Endothelial cell of umbilical vein (primary cell): Measurements from ENCODE around the gene COX5B. TPM values are rescaled to one million over a fixed set of nuclear protein-coding genes. Genes with fewer than 3 reads are reported as not detected.

Experiments used
- BruUV-seq: library from RNA; stranded (reverse); fragments of 400-500 nt; replicated peaks from 2 replicates; lab custom pipeline; 2021; lab: Mats Ljungman, UMichigan
- CTCF ChIA-PET: fragments of 300-600, 350-600 bp; sonication (Branson Sonifier 250); formaldehyde crosslinking; loops from one replicate; lab custom pipeline; 2021; ENCODE audit warnings: antibody characterized with exemption, inconsistent platforms; lab: Charles Lee
- POLR2A ChIA-PET: fragments of 300-600, 350-600 bp; sonication (Branson Sonifier 250); formaldehyde crosslinking; loops from one replicate; lab custom pipeline; 2021; ENCODE audit warnings: antibody characterized with exemption, inconsistent platforms; lab: Charles Lee
- DNase-seq: peaks from one replicate; pipeline ENCODE4 v3.0.0-alpha.2; 2011; ENCODE audit warnings: low read depth, low spot score
- FAIRE-seq: peaks from 2 replicates; lab custom pipeline; 2011; peaks lifted over from hg19 to GRCh38; lab: Jason Lieb, UNC
- H2AFZ ChIP-seq: 2 replicates; pipeline ENCODE4 v1.6.0; 2012; ENCODE audit warnings: low read depth, low read length, control low read depth, inconsistent platforms
- H3K27ac ChIP-seq: 2 replicates; pipeline ENCODE4 v1.5.1; 2011; ENCODE audit warnings: low read depth, mild to moderate bottlenecking, control low read depth, low read length, moderate library complexity; ENCODE audit not compliant: insufficient read depth
- H3K27me3 ChIP-seq, 2 experiments: 2 replicates each; pipeline versions ENCODE4 v1.6.0 to v1.6.1; 2011; ENCODE audit warnings: low read length in 2 of 2, mixed read lengths in 1 of 2; ENCODE audit not compliant: control insufficient read depth in 2 of 2, insufficient read depth in 2 of 2
- H3K36me3 ChIP-seq, 2 experiments: 2 replicates in 1 of 2; 3 replicates in 1 of 2; pipeline ENCODE4 v1.5.1; 2011; ENCODE audit warnings: low read length in 2 of 2, mild to moderate bottlenecking in 1 of 2, moderate library complexity in 1 of 2; ENCODE audit not compliant: control insufficient read depth in 2 of 2, insufficient read depth in 2 of 2; ENCODE audit errors: extremely low read depth in 1 of 2
- H3K4me1 ChIP-seq: 3 replicates; pipeline ENCODE4 v1.5.1; 2011; ENCODE audit warnings: mild to moderate bottlenecking, low read length; ENCODE audit not compliant: control insufficient read depth, insufficient read depth; ENCODE audit errors: extremely low read depth
- H3K4me2 ChIP-seq: 2 replicates; pipeline ENCODE4 v1.6.1; 2011; ENCODE audit warnings: low read length, control low read depth, mixed read lengths; ENCODE audit not compliant: insufficient read depth
- H3K4me3 ChIP-seq, 3 experiments: fragments of 200-600 bp in 1 of 3; sonication (generic), shearing (Covaris generic) in 1 of 3; replicated peaks in 1 of 3; 2 replicates each; pipeline ENCODE4 v1.5.1; 2011 to 2016; ENCODE audit warnings: control low read depth in 3 of 3, low read length in 3 of 3, mild to moderate bottlenecking in 2 of 3, inconsistent platforms in 1 of 3, low read depth in 1 of 3, moderate library complexity in 1 of 3; ENCODE audit not compliant: insufficient read depth in 1 of 3
- H3K79me2 ChIP-seq: 2 replicates; pipeline ENCODE4 v1.6.0; 2012; ENCODE audit warnings: low read length, inconsistent platforms; ENCODE audit not compliant: control insufficient read depth, insufficient read depth
- H3K9ac ChIP-seq: replicated peaks from 2 replicates; pipeline ENCODE3; 2011; ENCODE audit warnings: low read length, control low read depth; ENCODE audit not compliant: insufficient read depth; ENCODE audit errors: extremely low read depth
- H3K9me1 ChIP-seq: replicated peaks from 3 replicates; pipeline ENCODE4 v1.6.0; 2011; ENCODE audit warnings: mild to moderate bottlenecking, low read length; ENCODE audit not compliant: control insufficient read depth, insufficient read depth; ENCODE audit errors: extremely low read depth
- H3K9me3 ChIP-seq: replicated peaks from 2 replicates; pipeline ENCODE4 v1.5.1; 2012; ENCODE audit warnings: low read length, inconsistent platforms; ENCODE audit not compliant: control insufficient read depth, insufficient read depth
- H4K20me1 ChIP-seq: replicated peaks from 2 replicates; pipeline ENCODE3; 2011; ENCODE audit warnings: mild to moderate bottlenecking, low read length; ENCODE audit not compliant: control insufficient read depth, insufficient read depth; ENCODE audit errors: extremely low read depth
- EZH2 ChIP-seq: IDR thresholded peaks from 2 replicates; pipeline ENCODE4 v1.6.1; 2012; ENCODE audit warnings: borderline replicate concordance, low read depth, mild to moderate bottlenecking, moderate library complexity, low read length, inconsistent platforms; ENCODE audit not compliant: severe bottlenecking
- FOS ChIP-seq: IDR thresholded peaks from 2 replicates; pipeline ENCODE4 v1.6.1; 2011; ENCODE audit warnings: mild to moderate bottlenecking, low read length, moderate library complexity, borderline replicate concordance; ENCODE audit not compliant: insufficient read depth
- GATA2 ChIP-seq: IDR thresholded peaks from 2 replicates; pipeline ENCODE4 v1.7.0; 2011; ENCODE audit warnings: low read depth, mild to moderate bottlenecking, moderate library complexity, mixed read lengths, low read length; ENCODE audit not compliant: insufficient read length, insufficient read depth
- MYC ChIP-seq: IDR thresholded peaks from one replicate; pipeline ENCODE4 v1.6.1; 2011; ENCODE audit warnings: mild to moderate bottlenecking, low read depth, low read length
- POLR2A ChIP-seq: IDR thresholded peaks from 2 replicates; pipeline ENCODE4 v1.6.1; 2012; ENCODE audit warnings: low read depth, mild to moderate bottlenecking, control low read depth, low read length
- dilution Hi-C: fragments of 300-500 bp; cut with MboI; formaldehyde crosslinking; loops from one replicate; pipeline ENCODE4 v1.15.0; 2019; ENCODE audit warnings: low sequenced_read_pairs; ENCODE audit not compliant: extremely low pct_ligation_motif_present
- intact Hi-C: fragments of 100-400 bp; cut with micrococcal nuclease; formaldehyde crosslinking; loops from one replicate; pipeline ENCODE4 v1.10.0; 2022
- polyA plus RNA-seq, 4 experiments: library from polyadenylated mRNA; depleted of rRNA in 3 of 4; stranded (reverse) in 3 of 4; unstranded in 1 of 4; fragments of >200 nt; gene quantifications; 2 replicates each; pipeline versions ENCODE4 v1.2.1 to v1.2.3, GENCODE V29; 2011 to 2012; ENCODE audit warnings: missing spikeins in 1 of 4
- total RNA-seq: library from RNA; stranded (reverse); gene quantifications from 2 replicates; pipeline ENCODE4 v1.2.3, GENCODE V29; 2021
- TF ChIP-seq, protein P1 (sequence below): IDR thresholded peaks from 2 replicates; pipeline ENCODE4 v1.6.1; 2011; ENCODE audit not compliant: insufficient read depth, insufficient read length
- TF ChIP-seq, protein P2 (sequence below), 2 donors: IDR thresholded peaks; 1 replicate in 1 of 2; 2 replicates in 1 of 2; pipeline ENCODE4 v1.5.1; 2011; ENCODE audit warnings: low read length in 2 of 2, mild to moderate bottlenecking in 2 of 2, moderate library complexity in 2 of 2, control low read depth in 1 of 2, inconsistent platforms in 1 of 2, low read depth in 1 of 2; ENCODE audit not compliant: insufficient read depth in 1 of 2; ENCODE audit errors: extremely low read depth in 1 of 2

The COX5B gene
- total and polyA plus RNA-seq, 2 donors (not counting 3 experiments of a cell fraction or from before 2014, with no cell fraction given), result 167 to 329 TPM

DNA sequence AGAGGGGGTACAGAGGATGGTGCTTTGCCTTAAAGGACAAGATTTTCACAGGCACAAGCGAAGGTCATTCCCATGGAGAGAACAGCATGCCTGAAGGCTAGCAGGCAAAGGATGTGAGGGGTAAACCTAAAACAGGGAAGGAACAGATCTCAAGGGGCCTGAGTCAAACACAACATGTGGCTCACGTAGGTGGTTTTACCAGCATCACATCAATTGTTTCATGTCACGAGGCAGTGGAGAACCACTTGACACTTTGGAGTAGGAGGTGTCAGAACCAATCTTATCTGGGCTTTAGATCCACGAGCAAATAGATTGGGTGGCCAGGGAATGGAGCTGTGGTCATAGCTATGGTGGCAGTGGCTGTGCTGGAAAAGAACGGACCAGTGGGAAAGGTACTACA lies 8.4 kb downstream of the COX5B start:
- peaks cover 0 to 20% of the 10 kb centered on the region in 2 experiments for H3K36me3 ChIP-seq
- no peaks in the 10 kb centered on the region for H3K9me3 ChIP-seq
- dilution Hi-C loops (no loop called here), intact Hi-C loops (no loop called here)
- H3K27me3 ChIP-seq, result no peaks in the 10 kb centered on the region
- no peaks in the 10 kb centered on the region for H3K9me1 ChIP-seq
- no peak overlapping the region for H2AFZ ChIP-seq
- no peak overlapping the region for H3K4me3 ChIP-seq
- no peaks in the 10 kb centered on the region for H3K4me1 ChIP-seq
- H3K27ac ChIP-seq, result no peak overlapping the region
- ChIA-PET CTCF (interaction anchor here (1.3 to 2.0 kb wide), 2 partner anchors 10 to 64 kb away, joined by 4 to 5 read pairs; partner anchors contain the start of gene ACTR1B), POLR2A (no interaction called here)
- no peak overlapping the region for H3K9ac ChIP-seq
- FAIRE-seq (no peak), DNase-seq (no peak)
- H4K20me1 ChIP-seq, result no peaks in the 10 kb centered on the region
- no peak overlapping the region for H3K4me2 ChIP-seq
- TF ChIP-seq EZH2, result no peak
- no peak for TF ChIP-seq GATA2
- TF ChIP-seq MYC, result no peak
- TF ChIP-seq, protein P1, sequence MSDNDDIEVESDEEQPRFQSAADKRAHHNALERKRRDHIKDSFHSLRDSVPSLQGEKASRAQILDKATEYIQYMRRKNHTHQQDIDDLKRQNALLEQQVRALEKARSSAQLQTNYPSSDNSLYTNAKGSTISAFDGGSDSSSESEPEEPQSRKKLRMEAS, result no peak
- TF ChIP-seq POLR2A, result no peak
- TF ChIP-seq FOS, result no peak
- TF ChIP-seq, protein P2, sequence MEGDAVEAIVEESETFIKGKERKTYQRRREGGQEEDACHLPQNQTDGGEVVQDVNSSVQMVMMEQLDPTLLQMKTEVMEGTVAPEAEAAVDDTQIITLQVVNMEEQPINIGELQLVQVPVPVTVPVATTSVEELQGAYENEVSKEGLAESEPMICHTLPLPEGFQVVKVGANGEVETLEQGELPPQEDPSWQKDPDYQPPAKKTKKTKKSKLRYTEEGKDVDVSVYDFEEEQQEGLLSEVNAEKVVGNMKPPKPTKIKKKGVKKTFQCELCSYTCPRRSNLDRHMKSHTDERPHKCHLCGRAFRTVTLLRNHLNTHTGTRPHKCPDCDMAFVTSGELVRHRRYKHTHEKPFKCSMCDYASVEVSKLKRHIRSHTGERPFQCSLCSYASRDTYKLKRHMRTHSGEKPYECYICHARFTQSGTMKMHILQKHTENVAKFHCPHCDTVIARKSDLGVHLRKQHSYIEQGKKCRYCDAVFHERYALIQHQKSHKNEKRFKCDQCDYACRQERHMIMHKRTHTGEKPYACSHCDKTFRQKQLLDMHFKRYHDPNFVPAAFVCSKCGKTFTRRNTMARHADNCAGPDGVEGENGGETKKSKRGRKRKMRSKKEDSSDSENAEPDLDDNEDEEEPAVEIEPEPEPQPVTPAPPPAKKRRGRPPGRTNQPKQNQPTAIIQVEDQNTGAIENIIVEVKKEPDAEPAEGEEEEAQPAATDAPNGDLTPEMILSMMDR (IDR thresholded peaks at IDR 0.05; ENCODE audit: extremely low read depth in 1 of 2, insufficient read depth in 1 of 2, low read depth in 1 of 2, low read length in 2 of 2), result no peak
- H3K79me2 ChIP-seq, result no peaks in the 10 kb centered on the region
- BruUV-seq, result no TSS peak
